IMR-90 (cell line): ENCODE measurements around the gene MYO5A. TPM values are rescaled to one million over a fixed set of nuclear protein-coding genes. Genes with fewer than 3 reads are reported as not detected.

ENCODE experiments used
- ATAC-seq: fragments of 200-7000 bp; cut with Tn5 transposase; 2 replicates; pipeline ENCODE4 v1.9.1; 2020; ENCODE audit warnings: low read depth, mild to moderate bottlenecking, moderate library complexity
- BruUV-seq: library from RNA; stranded (reverse); fragments of 400-500 nt; replicated peaks from 2 replicates; lab custom pipeline; 2021; lab: Mats Ljungman, UMichigan
- CTCF ChIA-PET: fragments of 300-600 bp; formaldehyde crosslinking; extraction: SDS; loops from one replicate; lab custom pipeline; 2021; ENCODE audit warnings: antibody characterized with exemption; lab: Yijun Ruan, JAX
- POLR2A ChIA-PET: fragments of 300-600 bp; sonication (Branson Sonifier 250); formaldehyde crosslinking; loops from one replicate; lab custom pipeline; 2022; ENCODE audit warnings: antibody characterized with exemption; ENCODE audit not compliant: unreplicated experiment; lab: Charles Lee
- DNase-seq: peaks from one replicate; pipeline ENCODE4 v3.0.0; 2013
- H2AFZ ChIP-seq: replicated peaks from 2 replicates; pipeline ENCODE3; 2013; ENCODE audit warnings: low read length, mild to moderate bottlenecking; ENCODE audit not compliant: poor library complexity
- H2AK5ac ChIP-seq: 2 replicates; pipeline ENCODE4 v1.6.1; 2013; ENCODE audit warnings: low read depth, low read length, inconsistent platforms
- H2AK9ac ChIP-seq: replicated peaks from 2 replicates; pipeline ENCODE3; 2013; ENCODE audit warnings: mild to moderate bottlenecking, low read depth, low read length, moderate library complexity; ENCODE audit not compliant: poor library complexity
- H2BK120ac ChIP-seq: 2 replicates; pipeline ENCODE4 v1.6.1; 2013; ENCODE audit warnings: low read depth, low read length, inconsistent platforms
- H2BK15ac ChIP-seq: 3 replicates; pipeline ENCODE4 v1.6.1; 2013; ENCODE audit warnings: low read depth, low read length, inconsistent platforms
- H2BK20ac ChIP-seq: 2 replicates; pipeline ENCODE4 v1.6.1; 2013; ENCODE audit warnings: low read depth, mild to moderate bottlenecking, inconsistent platforms, low read length, moderate library complexity
- H2BK5ac ChIP-seq: 2 replicates; pipeline ENCODE4 v1.6.1; 2013; ENCODE audit warnings: mild to moderate bottlenecking, low read depth, low read length, inconsistent platforms; ENCODE audit not compliant: poor library complexity, severe bottlenecking
- H3K14ac ChIP-seq: replicated peaks from 2 replicates; pipeline ENCODE4 v1.6.1; 2013; ENCODE audit warnings: low read depth, low read length, inconsistent platforms
- H3K18ac ChIP-seq: 2 replicates; pipeline ENCODE4 v1.6.1; 2013; ENCODE audit warnings: low read depth, low read length, control low read depth
- H3K23ac ChIP-seq: 2 replicates; pipeline ENCODE4 v1.6.1; 2013; ENCODE audit warnings: low read depth, low read length, inconsistent platforms
- H3K27ac ChIP-seq: 2 replicates; pipeline ENCODE4 v1.5.1; 2013; ENCODE audit warnings: mild to moderate bottlenecking, control low read depth, low read length; ENCODE audit not compliant: insufficient read depth
- H3K27me3 ChIP-seq: 2 replicates; pipeline ENCODE4 v1.6.1; 2013; ENCODE audit warnings: low read length; ENCODE audit not compliant: control insufficient read depth, insufficient read depth
- H3K36me3 ChIP-seq: 2 replicates; pipeline ENCODE4 v1.6.1; 2013; ENCODE audit warnings: low read length, mixed read lengths; ENCODE audit not compliant: control insufficient read depth, insufficient read depth
- H3K4ac ChIP-seq: 2 replicates; pipeline ENCODE4 v1.6.1; 2013; ENCODE audit warnings: low read depth, low read length, inconsistent platforms
- H3K4me1 ChIP-seq: 2 replicates; pipeline ENCODE4 v1.6.1; 2013; ENCODE audit warnings: low read length, mixed read lengths; ENCODE audit not compliant: control insufficient read depth, insufficient read depth
- H3K4me2 ChIP-seq: 2 replicates; pipeline ENCODE4 v1.6.1; 2013; ENCODE audit warnings: low read depth, mild to moderate bottlenecking, control low read depth, low read length, moderate library complexity
- H3K4me3 ChIP-seq: 2 replicates; pipeline ENCODE4 v1.5.1; 2013; ENCODE audit warnings: low read depth, mild to moderate bottlenecking, control low read depth, low read length, moderate library complexity; ENCODE audit not compliant: insufficient read depth
- H3K56ac ChIP-seq: 2 replicates; pipeline ENCODE4 v1.6.1; 2013; ENCODE audit warnings: low read length, inconsistent platforms; ENCODE audit not compliant: insufficient read depth; ENCODE audit errors: extremely low read depth
- H3K79me1 ChIP-seq, 2 experiments: 2 replicates each; pipeline ENCODE4 v1.6.1; 2013; ENCODE audit warnings: low read length in 2 of 2, inconsistent platforms in 1 of 2, low read depth in 1 of 2
- H3K9ac ChIP-seq: 2 replicates; pipeline ENCODE4 v1.6.1; 2013; ENCODE audit warnings: low read depth, low read length, control low read depth
- H3K9me1 ChIP-seq: 2 replicates; pipeline ENCODE4 v1.6.1; 2013; ENCODE audit warnings: low read length, inconsistent platforms; ENCODE audit not compliant: insufficient read depth
- H3K9me3 ChIP-seq: 2 replicates; pipeline ENCODE4 v1.6.1; 2013; ENCODE audit warnings: low read length; ENCODE audit not compliant: control insufficient read depth, insufficient read depth
- H4K20me1 ChIP-seq: 2 replicates; pipeline ENCODE4 v1.6.1; 2013; ENCODE audit warnings: low read length, inconsistent platforms; ENCODE audit not compliant: insufficient read depth
- H4K5ac ChIP-seq: 2 replicates; pipeline ENCODE4 v1.6.1; 2013; ENCODE audit warnings: mild to moderate bottlenecking, low read depth, low read length, control low read depth
- H4K8ac ChIP-seq, 2 experiments: 2 replicates each; pipeline ENCODE4 v1.6.1; 2013; ENCODE audit warnings: low read depth in 2 of 2, low read length in 2 of 2, control low read depth in 1 of 2, inconsistent platforms in 1 of 2
- H4K91ac ChIP-seq: 2 replicates; pipeline ENCODE4 v1.6.1; 2013; ENCODE audit warnings: low read depth, low read length, inconsistent platforms; ENCODE audit not compliant: insufficient read depth
- MAFK ChIP-seq: IDR thresholded peaks from 2 replicates; pipeline ENCODE4 v1.6.1; 2012; ENCODE audit warnings: low read depth, low read length, improper control_type of control experiment
- POLR2A ChIP-seq: IDR thresholded peaks from 2 replicates; pipeline ENCODE4 v1.6.1; 2012; ENCODE audit warnings: mild to moderate bottlenecking, low read depth, low read length
- RFX5 ChIP-seq: IDR thresholded peaks from 2 replicates; pipeline ENCODE4 v1.8.0; 2012; ENCODE audit warnings: low read depth, mild to moderate bottlenecking, low read length, moderate library complexity
- SMC3 ChIP-seq: fragments of 150-350 bp; IDR thresholded peaks from 2 replicates; pipeline ENCODE4 v1.6.1; 2016; ENCODE audit warnings: low read depth, mild to moderate bottlenecking, antibody characterized with exemption, low read length, moderate library complexity
- WGBS, 2 experiments: methylation state at CpG; one replicate each; pipeline versions ENCODE4 v1.1.5 to v1.1.7; 2013; ENCODE audit warnings: missing lambda C conversion rate in 2 of 2; ENCODE audit not compliant: insufficient read length in 1 of 2; ENCODE audit errors: extremely low coverage in 2 of 2; 5-methylcytosine and 5-hydroxymethylcytosine counted together
- dilution Hi-C: fragments of 300-500 bp; cut with HindIII; formaldehyde crosslinking; loops from one replicate; pipeline ENCODE4 v1.14.3; 2018; ENCODE audit warnings: low sequenced_read_pairs; ENCODE audit not compliant: unreplicated experiment
- in situ Hi-C: fragments of 300-500 bp; cut with MboI; formaldehyde crosslinking; loops from 3 replicates; pipeline ENCODE4 v1.14.3; 2019; ENCODE audit warnings: low sequenced_read_pairs, inconsistent platforms, mixed read lengths
- intact Hi-C: fragments of 100-400 bp; cut with micrococcal nuclease; formaldehyde crosslinking; loops from 2 replicates; pipeline ENCODE4 v1.10.0; 2022
- polyA plus RNA-seq, 3 experiments: library from polyadenylated mRNA; depleted of rRNA; stranded (reverse); fragments of >200 nt; gene quantifications; 2 replicates each; pipeline ENCODE4 v1.2.3, GENCODE V29; 2012; ENCODE audit warnings: low replicate concordance in 1 of 3
- total RNA-seq: library from RNA; depleted of rRNA; stranded (reverse); fragments of >200 nt; gene quantifications from 2 replicates; pipeline ENCODE4 v1.2.3, GENCODE V29; 2012

MYO5A gene
- total and polyA plus RNA-seq, 2 of the 4 experiments (the other 2 are of a cell fraction): 19.4 to 69.2 TPM

GRCh38 chr15:52263563-52264282 lies 265.0 kb downstream of the MYO5A start:
- DNase-seq (no peak), ATAC-seq (no peak)
- H3K27ac ChIP-seq: no peak overlapping the region
- intact Hi-C loops: no loop called here
- no peaks in the 10 kb centered on the region for H3K79me1 ChIP-seq
- no peak overlapping the region for H2BK120ac ChIP-seq
- POLR2A ChIA-PET: no interaction called here
- no peak overlapping the region for H4K8ac ChIP-seq
- TF ChIP-seq RFX5 (no peak), MAFK (no peak), SMC3 (no peak), POLR2A (no peak)
- no peak overlapping the region for H2AK9ac ChIP-seq
- no peak overlapping the region for H4K5ac ChIP-seq
- no TSS peak for BruUV-seq
- H3K9me3 ChIP-seq: no peaks in the 10 kb centered on the region
- H2AFZ ChIP-seq: no peak overlapping the region
- H3K18ac ChIP-seq: no peak overlapping the region
- H2BK15ac ChIP-seq: no peak overlapping the region
- dilution Hi-C loops: no loop called here
- no peaks in the 10 kb centered on the region for H4K20me1 ChIP-seq
- in situ Hi-C loops: no loop called here
- H3K9me1 ChIP-seq: peaks cover 10% of the 10 kb centered on the region
- no peak overlapping the region for H3K56ac ChIP-seq
- no peak overlapping the region for H2BK5ac ChIP-seq
- H3K4me2 ChIP-seq: no peak overlapping the region
- no peak overlapping the region for H3K4me3 ChIP-seq
- no peaks in the 10 kb centered on the region for H3K36me3 ChIP-seq
- H2BK20ac ChIP-seq: no peak overlapping the region
- no peak overlapping the region for H4K91ac ChIP-seq
- 82% methylated on average over 5 of the region's 11 CpGs; no CpG with 5 or more reads in 1 of the 2 experiments for WGBS, 2 experiments
- H3K14ac ChIP-seq: no peak overlapping the region
- peaks cover 6% of the 10 kb centered on the region; the same call in 1 of the 2 replicates for H3K4me1 ChIP-seq
- H3K23ac ChIP-seq: no peak overlapping the region
- H3K4ac ChIP-seq: no peak overlapping the region
- H2AK5ac ChIP-seq: no peak overlapping the region
- H3K27me3 ChIP-seq: peaks cover 14% of the 10 kb centered on the region
- H3K9ac ChIP-seq: no peak overlapping the region
- CTCF ChIA-PET: interaction anchor here (0.6 kb wide), 2 partner anchors 66 to 84 kb away, joined by 3 read pairs; no protein-coding TSS in a partner anchor
